HepG2 (cell line): Measurements from ENCODE around the gene INSR. TPM values are rescaled to one million over a fixed set of nuclear protein-coding genes. Genes with fewer than 3 reads are reported as not detected.

Experiments
- ADNP ChIP-seq: sonication (generic); formaldehyde crosslinking; IDR thresholded peaks from 2 replicates; pipeline ENCODE4 v1.4.0; 2020; ENCODE audit warnings: missing genetic modification reagents
- CTCF ChIP-seq: sonication (generic); formaldehyde crosslinking; IDR thresholded peaks from 2 replicates; pipeline ENCODE4 v1.5.0; 2020; ENCODE audit warnings: mild to moderate bottlenecking, missing genetic modification reagents, moderate library complexity
- GZF1 ChIP-seq: sonication (generic); formaldehyde crosslinking; IDR thresholded peaks from 2 replicates; pipeline ENCODE4 v1.5.1; 2020; ENCODE audit warnings: mild to moderate bottlenecking, missing genetic modification reagents
- HOXA5 ChIP-seq: sonication (generic); formaldehyde crosslinking; IDR thresholded peaks from 2 replicates; pipeline ENCODE4 v1.4.0; 2020; ENCODE audit warnings: missing genetic modification reagents
- MAFG ChIP-seq: sonication (generic); formaldehyde crosslinking; IDR thresholded peaks from 2 replicates; pipeline ENCODE4 v1.5.1; 2020; ENCODE audit warnings: mild to moderate bottlenecking, missing genetic modification reagents
- PLSCR1 ChIP-seq: sonication (generic); formaldehyde crosslinking; IDR thresholded peaks from 2 replicates; pipeline ENCODE4 v1.5.0; 2020; ENCODE audit warnings: missing genetic modification reagents, mild to moderate bottlenecking, borderline replicate concordance
- RBFOX2 ChIP-seq: fragments of 200-400 bp; formaldehyde crosslinking; IDR thresholded peaks from 2 replicates; pipeline ENCODE4 v1.6.1; 2017; ENCODE audit warnings: low read depth, mild to moderate bottlenecking, low read length
- ZNF12 ChIP-seq: sonication (generic); formaldehyde crosslinking; IDR thresholded peaks from 2 replicates; pipeline ENCODE4 v1.5.0; 2020; ENCODE audit warnings: missing genetic modification reagents
- ZNF569 ChIP-seq: sonication (generic); formaldehyde crosslinking; IDR thresholded peaks from 2 replicates; pipeline ENCODE4 v1.5.0; 2020; ENCODE audit warnings: mild to moderate bottlenecking, missing genetic modification reagents, moderate library complexity, borderline replicate concordance
- ZNF670 ChIP-seq: sonication (generic); formaldehyde crosslinking; IDR thresholded peaks from 2 replicates; pipeline ENCODE4 v1.8.0; 2022; ENCODE audit warnings: mild to moderate bottlenecking, missing genetic modification reagents, borderline replicate concordance
- ZNF749 ChIP-seq: sonication (generic); formaldehyde crosslinking; IDR thresholded peaks from 2 replicates; pipeline ENCODE4 v1.8.0; 2022; ENCODE audit warnings: mild to moderate bottlenecking, missing genetic modification reagents, moderate library complexity, borderline replicate concordance
- ZNF772 ChIP-seq: sonication (generic); formaldehyde crosslinking; IDR thresholded peaks from 2 replicates; pipeline ENCODE4 v1.5.0; 2020; ENCODE audit warnings: mild to moderate bottlenecking, missing genetic modification reagents
- ZNF790 ChIP-seq: sonication (generic); formaldehyde crosslinking; IDR thresholded peaks from 2 replicates; pipeline ENCODE4 v1.8.0; 2022; ENCODE audit warnings: missing genetic modification reagents, mild to moderate bottlenecking, borderline replicate concordance
- polyA plus RNA-seq, 8 experiments: library from polyadenylated mRNA; depleted of rRNA in 3 of 8; stranded (reverse) in 7 of 8; unstranded in 1 of 8; fragments of >200 nt; fragmentation: Illumina TruSeq in 4 of 8; extraction: Trizol in 4 of 8; gene quantifications; 2 replicates each; pipeline versions ENCODE4 v1.2.1 to v1.2.3, GENCODE V29; 2011 to 2016; ENCODE audit warnings: low read depth in 4 of 8, missing spikeins in 1 of 8, mixed read lengths in 1 of 8; ENCODE audit not compliant: insufficient read depth in 1 of 8
- total RNA-seq, 5 experiments: library from RNA; depleted of rRNA; stranded (reverse); fragments of >200 nt; fragmentation: Illumina TruSeq; extraction: Trizol; gene quantifications; 2 replicates each; pipeline ENCODE4 v1.2.3, GENCODE V29; 2016; ENCODE audit warnings: low read depth in 1 of 5
- TF ChIP-seq, protein P1 (sequence below): IDR thresholded peaks from 2 replicates; pipeline ENCODE4 v1.6.1; 2016; ENCODE audit warnings: low read depth, missing genetic modification reagents, missing compliant biosample characterization
- TF ChIP-seq, protein P2 (sequence below): sonication (generic); formaldehyde crosslinking; IDR thresholded peaks from 2 replicates; pipeline ENCODE4 v1.5.1; 2020; ENCODE audit warnings: mild to moderate bottlenecking, moderate library complexity, missing genetic modification reagents
- TF ChIP-seq, protein P3 (sequence below): sonication (generic); formaldehyde crosslinking; IDR thresholded peaks from 2 replicates; pipeline ENCODE4 v1.4.0; 2020; ENCODE audit warnings: missing genetic modification reagents, borderline replicate concordance

INSR gene
- total and polyA plus RNA-seq, 2 of the 13 experiments (the other 11 are each of a cell fraction or from before 2014, with no cell fraction given): 24.2 to 29.8 TPM

- TF ChIP-seq CTCF (CRISPR knock-in tag): no peak; the same call in 1 of the 2 replicates
- no peak for TF ChIP-seq ADNP (CRISPR knock-in tag)
- TF ChIP-seq HOXA5: no peak; the same call in 1 of the 2 replicates
- no peak for TF ChIP-seq ZNF12 (CRISPR knock-in tag)
- TF ChIP-seq, protein P1, sequence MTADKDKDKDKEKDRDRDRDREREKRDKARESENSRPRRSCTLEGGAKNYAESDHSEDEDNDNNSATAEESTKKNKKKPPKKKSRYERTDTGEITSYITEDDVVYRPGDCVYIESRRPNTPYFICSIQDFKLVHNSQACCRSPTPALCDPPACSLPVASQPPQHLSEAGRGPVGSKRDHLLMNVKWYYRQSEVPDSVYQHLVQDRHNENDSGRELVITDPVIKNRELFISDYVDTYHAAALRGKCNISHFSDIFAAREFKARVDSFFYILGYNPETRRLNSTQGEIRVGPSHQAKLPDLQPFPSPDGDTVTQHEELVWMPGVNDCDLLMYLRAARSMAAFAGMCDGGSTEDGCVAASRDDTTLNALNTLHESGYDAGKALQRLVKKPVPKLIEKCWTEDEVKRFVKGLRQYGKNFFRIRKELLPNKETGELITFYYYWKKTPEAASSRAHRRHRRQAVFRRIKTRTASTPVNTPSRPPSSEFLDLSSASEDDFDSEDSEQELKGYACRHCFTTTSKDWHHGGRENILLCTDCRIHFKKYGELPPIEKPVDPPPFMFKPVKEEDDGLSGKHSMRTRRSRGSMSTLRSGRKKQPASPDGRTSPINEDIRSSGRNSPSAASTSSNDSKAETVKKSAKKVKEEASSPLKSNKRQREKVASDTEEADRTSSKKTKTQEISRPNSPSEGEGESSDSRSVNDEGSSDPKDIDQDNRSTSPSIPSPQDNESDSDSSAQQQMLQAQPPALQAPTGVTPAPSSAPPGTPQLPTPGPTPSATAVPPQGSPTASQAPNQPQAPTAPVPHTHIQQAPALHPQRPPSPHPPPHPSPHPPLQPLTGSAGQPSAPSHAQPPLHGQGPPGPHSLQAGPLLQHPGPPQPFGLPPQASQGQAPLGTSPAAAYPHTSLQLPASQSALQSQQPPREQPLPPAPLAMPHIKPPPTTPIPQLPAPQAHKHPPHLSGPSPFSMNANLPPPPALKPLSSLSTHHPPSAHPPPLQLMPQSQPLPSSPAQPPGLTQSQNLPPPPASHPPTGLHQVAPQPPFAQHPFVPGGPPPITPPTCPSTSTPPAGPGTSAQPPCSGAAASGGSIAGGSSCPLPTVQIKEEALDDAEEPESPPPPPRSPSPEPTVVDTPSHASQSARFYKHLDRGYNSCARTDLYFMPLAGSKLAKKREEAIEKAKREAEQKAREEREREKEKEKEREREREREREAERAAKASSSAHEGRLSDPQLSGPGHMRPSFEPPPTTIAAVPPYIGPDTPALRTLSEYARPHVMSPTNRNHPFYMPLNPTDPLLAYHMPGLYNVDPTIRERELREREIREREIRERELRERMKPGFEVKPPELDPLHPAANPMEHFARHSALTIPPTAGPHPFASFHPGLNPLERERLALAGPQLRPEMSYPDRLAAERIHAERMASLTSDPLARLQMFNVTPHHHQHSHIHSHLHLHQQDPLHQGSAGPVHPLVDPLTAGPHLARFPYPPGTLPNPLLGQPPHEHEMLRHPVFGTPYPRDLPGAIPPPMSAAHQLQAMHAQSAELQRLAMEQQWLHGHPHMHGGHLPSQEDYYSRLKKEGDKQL (CRISPR knock-in tag): no peak
- TF ChIP-seq RBFOX2: 0 out of 2 replicates have a peak, but pooled peaks have one; percentile 75
- TF ChIP-seq ZNF790: peak; percentile 86; the same call in 1 of the 2 replicates
- TF ChIP-seq, protein P2, sequence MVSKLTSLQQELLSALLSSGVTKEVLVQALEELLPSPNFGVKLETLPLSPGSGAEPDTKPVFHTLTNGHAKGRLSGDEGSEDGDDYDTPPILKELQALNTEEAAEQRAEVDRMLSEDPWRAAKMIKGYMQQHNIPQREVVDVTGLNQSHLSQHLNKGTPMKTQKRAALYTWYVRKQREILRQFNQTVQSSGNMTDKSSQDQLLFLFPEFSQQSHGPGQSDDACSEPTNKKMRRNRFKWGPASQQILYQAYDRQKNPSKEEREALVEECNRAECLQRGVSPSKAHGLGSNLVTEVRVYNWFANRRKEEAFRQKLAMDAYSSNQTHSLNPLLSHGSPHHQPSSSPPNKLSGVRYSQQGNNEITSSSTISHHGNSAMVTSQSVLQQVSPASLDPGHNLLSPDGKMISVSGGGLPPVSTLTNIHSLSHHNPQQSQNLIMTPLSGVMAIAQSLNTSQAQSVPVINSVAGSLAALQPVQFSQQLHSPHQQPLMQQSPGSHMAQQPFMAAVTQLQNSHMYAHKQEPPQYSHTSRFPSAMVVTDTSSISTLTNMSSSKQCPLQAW (CRISPR knock-in tag): no peak; the same call in 1 of the 2 replicates
- no peak for TF ChIP-seq ZNF749 (CRISPR knock-in tag)
- no peak for TF ChIP-seq ZNF670 (CRISPR knock-in tag)
- TF ChIP-seq ZNF772 (CRISPR knock-in tag): no peak
- 0 out of 2 replicates have a peak, but pooled peaks have one; percentile 65 for TF ChIP-seq GZF1
- TF ChIP-seq ZNF569 (CRISPR knock-in tag): no peak
- no peak for TF ChIP-seq PLSCR1 (CRISPR knock-in tag)
- TF ChIP-seq, protein P3, sequence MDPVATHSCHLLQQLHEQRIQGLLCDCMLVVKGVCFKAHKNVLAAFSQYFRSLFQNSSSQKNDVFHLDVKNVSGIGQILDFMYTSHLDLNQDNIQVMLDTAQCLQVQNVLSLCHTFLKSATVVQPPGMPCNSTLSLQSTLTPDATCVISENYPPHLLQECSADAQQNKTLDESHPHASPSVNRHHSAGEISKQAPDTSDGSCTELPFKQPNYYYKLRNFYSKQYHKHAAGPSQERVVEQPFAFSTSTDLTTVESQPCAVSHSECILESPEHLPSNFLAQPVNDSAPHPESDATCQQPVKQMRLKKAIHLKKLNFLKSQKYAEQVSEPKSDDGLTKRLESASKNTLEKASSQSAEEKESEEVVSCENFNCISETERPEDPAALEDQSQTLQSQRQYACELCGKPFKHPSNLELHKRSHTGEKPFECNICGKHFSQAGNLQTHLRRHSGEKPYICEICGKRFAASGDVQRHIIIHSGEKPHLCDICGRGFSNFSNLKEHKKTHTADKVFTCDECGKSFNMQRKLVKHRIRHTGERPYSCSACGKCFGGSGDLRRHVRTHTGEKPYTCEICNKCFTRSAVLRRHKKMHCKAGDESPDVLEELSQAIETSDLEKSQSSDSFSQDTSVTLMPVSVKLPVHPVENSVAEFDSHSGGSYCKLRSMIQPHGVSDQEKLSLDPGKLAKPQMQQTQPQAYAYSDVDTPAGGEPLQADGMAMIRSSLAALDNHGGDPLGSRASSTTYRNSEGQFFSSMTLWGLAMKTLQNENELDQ (CRISPR knock-in tag): no peak
- TF ChIP-seq MAFG (CRISPR knock-in tag): no peak
Observed at GRCh38 chr19:7292950-7293761, 1.1 kb downstream of the INSR start (continued).
